ENCODE results near the gene DNMBP.

DNA sequence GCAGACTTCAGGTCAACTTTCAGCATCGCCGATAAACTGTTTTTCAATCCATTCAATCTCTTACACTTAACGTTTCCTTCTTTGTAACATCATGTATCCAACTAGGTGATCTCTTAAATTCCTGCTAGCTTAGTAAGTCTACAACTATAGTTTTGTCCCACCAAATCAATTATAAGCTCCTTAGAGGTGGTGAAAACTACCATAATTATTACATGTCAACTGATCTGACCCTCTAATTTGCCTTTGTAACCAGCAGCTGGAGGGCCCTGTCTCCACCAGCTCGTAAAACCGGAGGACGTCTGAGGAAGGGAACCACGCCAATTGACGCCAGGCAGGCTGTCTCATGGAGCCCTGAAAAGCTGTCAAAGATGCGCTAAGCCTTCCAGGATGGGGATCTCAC is 113.9 kb downstream of the DNMBP start:
- TF ChIP-seq RAD21 (IDR thresholded peaks at IDR 0.05; ENCODE audit: low read depth), result no peak
- TF ChIP-seq POLR2A (IDR thresholded peaks at IDR 0.05; ENCODE audit: borderline replicate concordance, extremely low read depth, insufficient read depth, insufficient read length), result no peak
- TF ChIP-seq, protein P1, sequence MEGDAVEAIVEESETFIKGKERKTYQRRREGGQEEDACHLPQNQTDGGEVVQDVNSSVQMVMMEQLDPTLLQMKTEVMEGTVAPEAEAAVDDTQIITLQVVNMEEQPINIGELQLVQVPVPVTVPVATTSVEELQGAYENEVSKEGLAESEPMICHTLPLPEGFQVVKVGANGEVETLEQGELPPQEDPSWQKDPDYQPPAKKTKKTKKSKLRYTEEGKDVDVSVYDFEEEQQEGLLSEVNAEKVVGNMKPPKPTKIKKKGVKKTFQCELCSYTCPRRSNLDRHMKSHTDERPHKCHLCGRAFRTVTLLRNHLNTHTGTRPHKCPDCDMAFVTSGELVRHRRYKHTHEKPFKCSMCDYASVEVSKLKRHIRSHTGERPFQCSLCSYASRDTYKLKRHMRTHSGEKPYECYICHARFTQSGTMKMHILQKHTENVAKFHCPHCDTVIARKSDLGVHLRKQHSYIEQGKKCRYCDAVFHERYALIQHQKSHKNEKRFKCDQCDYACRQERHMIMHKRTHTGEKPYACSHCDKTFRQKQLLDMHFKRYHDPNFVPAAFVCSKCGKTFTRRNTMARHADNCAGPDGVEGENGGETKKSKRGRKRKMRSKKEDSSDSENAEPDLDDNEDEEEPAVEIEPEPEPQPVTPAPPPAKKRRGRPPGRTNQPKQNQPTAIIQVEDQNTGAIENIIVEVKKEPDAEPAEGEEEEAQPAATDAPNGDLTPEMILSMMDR (IDR thresholded peaks at IDR 0.05 in 2 of 3, conservative IDR thresholded peaks at IDR 0.05 in 1 of 3; ENCODE audit: borderline replicate concordance in 1 of 3, insufficient read depth in 1 of 3, low read depth in 2 of 3, low read length in 2 of 3), result no peak
- TF ChIP-seq, protein P2, sequence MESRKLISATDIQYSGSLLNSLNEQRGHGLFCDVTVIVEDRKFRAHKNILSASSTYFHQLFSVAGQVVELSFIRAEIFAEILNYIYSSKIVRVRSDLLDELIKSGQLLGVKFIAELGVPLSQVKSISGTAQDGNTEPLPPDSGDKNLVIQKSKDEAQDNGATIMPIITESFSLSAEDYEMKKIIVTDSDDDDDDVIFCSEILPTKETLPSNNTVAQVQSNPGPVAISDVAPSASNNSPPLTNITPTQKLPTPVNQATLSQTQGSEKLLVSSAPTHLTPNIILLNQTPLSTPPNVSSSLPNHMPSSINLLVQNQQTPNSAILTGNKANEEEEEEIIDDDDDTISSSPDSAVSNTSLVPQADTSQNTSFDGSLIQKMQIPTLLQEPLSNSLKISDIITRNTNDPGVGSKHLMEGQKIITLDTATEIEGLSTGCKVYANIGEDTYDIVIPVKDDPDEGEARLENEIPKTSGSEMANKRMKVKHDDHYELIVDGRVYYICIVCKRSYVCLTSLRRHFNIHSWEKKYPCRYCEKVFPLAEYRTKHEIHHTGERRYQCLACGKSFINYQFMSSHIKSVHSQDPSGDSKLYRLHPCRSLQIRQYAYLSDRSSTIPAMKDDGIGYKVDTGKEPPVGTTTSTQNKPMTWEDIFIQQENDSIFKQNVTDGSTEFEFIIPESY (IDR thresholded peaks at IDR 0.05; ENCODE audit: extremely low read depth, insufficient replicate concordance, low read length), result no peak
- no peak for TF ChIP-seq ZNF274 (IDR thresholded peaks at IDR 0.05; ENCODE audit: low read depth, low read length)
- TF ChIP-seq, protein P3, sequence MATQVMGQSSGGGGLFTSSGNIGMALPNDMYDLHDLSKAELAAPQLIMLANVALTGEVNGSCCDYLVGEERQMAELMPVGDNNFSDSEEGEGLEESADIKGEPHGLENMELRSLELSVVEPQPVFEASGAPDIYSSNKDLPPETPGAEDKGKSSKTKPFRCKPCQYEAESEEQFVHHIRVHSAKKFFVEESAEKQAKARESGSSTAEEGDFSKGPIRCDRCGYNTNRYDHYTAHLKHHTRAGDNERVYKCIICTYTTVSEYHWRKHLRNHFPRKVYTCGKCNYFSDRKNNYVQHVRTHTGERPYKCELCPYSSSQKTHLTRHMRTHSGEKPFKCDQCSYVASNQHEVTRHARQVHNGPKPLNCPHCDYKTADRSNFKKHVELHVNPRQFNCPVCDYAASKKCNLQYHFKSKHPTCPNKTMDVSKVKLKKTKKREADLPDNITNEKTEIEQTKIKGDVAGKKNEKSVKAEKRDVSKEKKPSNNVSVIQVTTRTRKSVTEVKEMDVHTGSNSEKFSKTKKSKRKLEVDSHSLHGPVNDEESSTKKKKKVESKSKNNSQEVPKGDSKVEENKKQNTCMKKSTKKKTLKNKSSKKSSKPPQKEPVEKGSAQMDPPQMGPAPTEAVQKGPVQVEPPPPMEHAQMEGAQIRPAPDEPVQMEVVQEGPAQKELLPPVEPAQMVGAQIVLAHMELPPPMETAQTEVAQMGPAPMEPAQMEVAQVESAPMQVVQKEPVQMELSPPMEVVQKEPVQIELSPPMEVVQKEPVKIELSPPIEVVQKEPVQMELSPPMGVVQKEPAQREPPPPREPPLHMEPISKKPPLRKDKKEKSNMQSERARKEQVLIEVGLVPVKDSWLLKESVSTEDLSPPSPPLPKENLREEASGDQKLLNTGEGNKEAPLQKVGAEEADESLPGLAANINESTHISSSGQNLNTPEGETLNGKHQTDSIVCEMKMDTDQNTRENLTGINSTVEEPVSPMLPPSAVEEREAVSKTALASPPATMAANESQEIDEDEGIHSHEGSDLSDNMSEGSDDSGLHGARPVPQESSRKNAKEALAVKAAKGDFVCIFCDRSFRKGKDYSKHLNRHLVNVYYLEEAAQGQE (IDR thresholded peaks at IDR 0.05; ENCODE audit: low read depth), result no peak
- TF ChIP-seq EZH2 (IDR thresholded peaks at IDR 0.05), result no peak
